Omental fat pad (tissue), 4 donors: ENCODE measurements around the gene NRBP1. TPM values are rescaled to one million over a fixed set of nuclear protein-coding genes. Genes with fewer than 3 reads are reported as not detected.

ENCODE experiments used
- ATAC-seq: fragments of 150-250 bp; one replicate; pipeline ENCODE4 v1.9.1; 2016; ENCODE audit warnings: mild to moderate bottlenecking, moderate library complexity; ENCODE audit not compliant: low FRiP score
- DNase-seq: peaks from one replicate; pipeline ENCODE4 v3.0.0-alpha.2; 2019; ENCODE audit warnings: low spot score
- total RNA-seq, 4 donors: library from RNA; depleted of rRNA; stranded (reverse); fragments of >200 nt; gene quantifications; one replicate each; pipeline ENCODE4 v1.1.0, GENCODE V29; 2016
- TF ChIP-seq, protein P1 (sequence below), 3 donors: fragments of 450-650 bp; IDR thresholded peaks; one replicate each; pipeline ENCODE4 v1.5.1; 2016 to 2017; ENCODE audit warnings: antibody characterized with exemption in 3 of 3, mild to moderate bottlenecking in 3 of 3, moderate library complexity in 2 of 3

Gene NRBP1
- total RNA-seq = 10 to 100 TPM; 65.6 to 75.5 (median 71.8) TPM

DNA sequence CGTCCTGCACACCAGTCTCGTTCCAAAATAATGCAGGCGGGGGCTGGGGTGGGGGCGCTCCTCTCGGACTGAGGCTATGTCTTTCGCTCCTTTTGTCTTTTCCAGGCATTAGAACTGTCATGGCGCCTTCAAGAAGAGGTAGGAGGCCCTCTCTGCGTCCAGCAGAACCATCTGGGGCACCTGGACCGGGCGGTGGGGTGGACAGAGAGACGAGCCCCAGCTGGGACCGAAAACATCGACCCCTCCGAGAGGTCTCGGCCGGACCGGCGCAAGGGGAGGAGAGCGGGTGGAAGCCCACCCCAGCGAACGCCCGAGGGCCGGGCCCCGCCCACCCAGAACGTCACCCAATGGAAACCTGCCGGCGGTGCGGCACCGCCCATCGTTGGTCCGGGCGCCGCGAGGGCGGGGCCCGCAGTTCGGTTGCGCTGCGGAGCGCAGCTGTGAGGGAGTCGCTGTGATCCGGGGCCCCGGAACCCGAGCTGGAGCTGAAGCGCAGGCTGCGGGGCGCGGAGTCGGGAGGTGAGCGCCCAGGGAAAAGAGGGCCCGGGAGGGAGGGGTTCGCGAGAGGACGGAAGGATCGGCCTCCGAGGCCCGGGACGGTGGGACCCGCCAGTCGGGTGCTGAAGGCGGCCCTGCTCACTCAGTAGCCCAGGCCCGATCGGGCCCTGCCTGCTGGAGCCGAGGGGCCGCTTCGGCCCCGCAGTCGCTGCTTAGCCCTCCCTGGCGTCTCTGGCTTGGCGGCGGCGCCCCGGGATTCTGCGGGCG, at the start of gene NRBP1:
Gene NRBP1 (plus strand): TSS at position 419 of the 765 bp plus-strand sequence. CDS start 4,643 bp downstream, outside the sequence.
- TF ChIP-seq, protein P1, sequence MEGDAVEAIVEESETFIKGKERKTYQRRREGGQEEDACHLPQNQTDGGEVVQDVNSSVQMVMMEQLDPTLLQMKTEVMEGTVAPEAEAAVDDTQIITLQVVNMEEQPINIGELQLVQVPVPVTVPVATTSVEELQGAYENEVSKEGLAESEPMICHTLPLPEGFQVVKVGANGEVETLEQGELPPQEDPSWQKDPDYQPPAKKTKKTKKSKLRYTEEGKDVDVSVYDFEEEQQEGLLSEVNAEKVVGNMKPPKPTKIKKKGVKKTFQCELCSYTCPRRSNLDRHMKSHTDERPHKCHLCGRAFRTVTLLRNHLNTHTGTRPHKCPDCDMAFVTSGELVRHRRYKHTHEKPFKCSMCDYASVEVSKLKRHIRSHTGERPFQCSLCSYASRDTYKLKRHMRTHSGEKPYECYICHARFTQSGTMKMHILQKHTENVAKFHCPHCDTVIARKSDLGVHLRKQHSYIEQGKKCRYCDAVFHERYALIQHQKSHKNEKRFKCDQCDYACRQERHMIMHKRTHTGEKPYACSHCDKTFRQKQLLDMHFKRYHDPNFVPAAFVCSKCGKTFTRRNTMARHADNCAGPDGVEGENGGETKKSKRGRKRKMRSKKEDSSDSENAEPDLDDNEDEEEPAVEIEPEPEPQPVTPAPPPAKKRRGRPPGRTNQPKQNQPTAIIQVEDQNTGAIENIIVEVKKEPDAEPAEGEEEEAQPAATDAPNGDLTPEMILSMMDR (IDR thresholded peaks at IDR 0.05) = no peak
- ATAC-seq (peak; percentile 94), DNase-seq (peak; percentile 73)

DNA sequence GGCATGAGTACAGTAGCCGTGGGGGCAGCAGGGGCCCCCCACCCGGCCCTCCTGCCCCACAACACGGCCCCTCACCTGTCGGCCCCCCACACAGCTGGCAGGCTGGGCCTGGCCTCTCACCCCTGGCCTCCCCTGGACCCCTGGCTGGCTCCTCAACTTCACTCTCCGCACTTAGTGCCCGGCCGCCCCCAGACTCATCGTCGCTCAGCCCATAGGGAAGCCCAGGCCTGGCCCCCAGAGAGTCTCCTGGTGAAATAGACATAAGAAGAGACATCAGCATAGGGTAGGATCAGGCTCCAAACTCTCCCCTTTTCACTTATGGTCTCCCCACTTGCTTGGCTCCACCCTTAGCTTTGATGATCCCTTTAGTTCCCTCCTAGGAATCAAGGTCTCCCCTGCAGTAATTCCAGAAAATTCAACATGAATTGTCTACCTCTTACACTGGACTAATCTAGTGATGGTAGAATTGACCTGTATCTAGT, 49.6 kb upstream of the NRBP1 start:
- TF ChIP-seq, protein P1 (IDR thresholded peaks at IDR 0.05) = no peak
- DNase-seq = no peak
- ATAC-seq = no peak

DNA sequence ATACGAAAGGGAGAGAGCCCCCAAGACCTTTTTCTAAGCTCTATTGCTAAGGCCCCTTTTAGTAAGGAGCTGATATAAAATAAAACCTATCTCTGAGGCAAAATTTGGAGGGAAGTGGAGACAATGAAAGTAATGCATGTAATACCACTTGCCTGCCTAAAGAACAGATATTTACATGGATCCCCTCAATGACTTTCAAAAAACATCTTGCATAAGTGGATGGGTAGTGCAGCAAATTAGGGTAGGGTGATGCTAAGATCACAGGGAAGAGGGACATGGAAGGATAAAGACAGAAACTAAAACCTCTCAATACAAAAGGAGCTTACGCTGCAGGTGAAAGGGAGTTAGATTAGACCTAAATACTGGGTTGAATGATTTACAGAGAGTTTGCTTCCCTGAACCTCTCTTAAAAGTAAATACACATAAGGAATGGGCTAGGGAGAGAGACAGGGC, 49.0 kb upstream of the NRBP1 start:
- DNase-seq = no peak
- no peak for ATAC-seq
- TF ChIP-seq, protein P1 (IDR thresholded peaks at IDR 0.05) = no peak

DNA sequence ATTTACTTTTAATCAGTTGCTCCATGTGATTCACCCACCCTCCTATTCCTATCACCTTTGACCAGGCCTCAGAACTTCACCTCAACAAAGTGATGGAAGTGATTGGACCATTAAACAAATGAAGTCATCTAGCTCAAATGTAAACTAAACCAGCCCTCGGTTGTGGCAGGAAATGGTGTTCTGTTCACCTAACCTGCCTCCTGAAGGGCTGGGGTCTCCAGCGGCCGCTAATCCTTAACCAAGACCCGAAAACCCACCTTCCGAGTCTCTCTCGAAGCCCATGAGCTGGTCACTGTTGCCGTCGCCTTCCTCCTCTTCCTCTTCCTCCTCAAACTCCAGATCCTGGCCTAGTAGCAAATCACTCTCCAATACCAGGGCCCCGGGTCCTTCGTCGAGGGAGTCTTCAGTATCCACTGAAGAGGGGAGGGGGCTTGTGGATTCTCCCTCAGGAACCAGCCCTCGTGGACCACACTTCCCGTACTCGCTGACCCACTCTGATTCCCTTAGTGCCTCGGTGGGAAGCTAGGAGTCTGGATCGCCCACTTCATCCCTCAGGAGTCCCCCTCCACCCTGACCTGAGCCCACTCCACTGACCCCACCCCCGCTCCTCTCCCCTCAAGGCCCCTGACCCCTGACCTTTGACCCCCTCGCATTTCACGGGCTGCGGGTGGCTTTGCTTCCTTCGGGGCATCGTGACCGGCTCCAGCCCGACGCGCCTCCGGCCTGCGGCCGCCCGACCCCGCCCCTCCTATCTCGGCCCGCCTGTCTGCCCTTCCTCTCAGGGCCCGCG, 48.4 kb upstream of the NRBP1 start:
- TF ChIP-seq, protein P1 (IDR thresholded peaks at IDR 0.05) = no peak
- peak; percentile 65 for DNase-seq
- peak; percentile 0 for ATAC-seq

DNA sequence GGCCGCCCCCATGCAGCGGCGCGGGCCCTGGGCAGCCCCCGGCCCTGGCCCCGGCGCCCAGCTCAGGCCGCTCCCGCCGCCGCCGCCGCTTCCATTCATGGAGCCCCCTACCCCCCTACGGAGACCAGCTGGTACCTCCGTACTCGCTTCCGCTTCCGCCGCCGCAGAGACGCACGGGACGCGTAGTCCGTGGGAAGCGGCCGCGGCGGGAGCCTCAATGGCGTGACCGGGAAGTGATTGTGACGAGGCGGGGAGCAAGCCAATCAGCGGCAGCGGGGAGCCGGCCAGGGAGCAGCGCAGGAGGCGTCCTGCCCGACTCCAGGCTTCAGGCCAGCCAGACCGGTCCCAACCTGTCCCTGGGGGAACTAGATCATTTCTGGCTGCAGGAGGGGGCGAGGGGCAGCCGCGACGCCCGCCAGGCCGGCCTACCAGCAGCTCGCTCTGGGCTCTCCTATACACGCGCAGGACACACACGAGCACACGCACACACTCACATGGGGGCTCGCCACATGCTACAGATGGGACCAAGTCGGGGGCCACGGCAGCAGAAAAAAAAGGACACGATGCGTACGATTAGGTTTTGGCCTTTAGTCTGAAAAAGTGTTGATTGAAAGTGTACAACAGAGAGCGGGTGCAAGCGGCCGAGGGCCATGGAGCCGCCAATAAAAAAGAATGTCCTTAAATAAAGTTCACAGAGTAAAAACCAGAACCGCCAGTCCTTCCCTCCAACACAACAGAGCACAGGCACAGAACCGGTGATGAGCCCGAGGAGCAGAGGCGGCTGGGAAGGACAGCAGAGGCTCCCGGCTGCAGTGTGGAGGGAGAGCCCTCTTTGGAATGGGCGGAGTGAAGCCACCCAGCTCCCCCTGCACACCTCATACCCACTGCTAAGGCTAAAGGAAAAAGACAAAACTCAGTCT, 47.5 kb upstream of the NRBP1 start, which contains the start of gene ZNF513:
Gene ZNF513 (minus strand): TSS at position 109 of the 920 bp plus-strand sequence. CDS start 208 bp downstream, outside the sequence.
- ATAC-seq = peak; percentile 91

More for the DNA sequence above, 47.5 kb upstream of the NRBP1 start, which contains the start of gene ZNF513:
- TF ChIP-seq, protein P1 (IDR thresholded peaks at IDR 0.05) = no peak
- peak; percentile 88 for DNase-seq
